Measurements from ENCODE around the gene ENAH.

The ENAH gene

GRCh38 chr1:225449261-225449660 lies 203.7 kb downstream of the ENAH start:
- no peak for DNase-seq (ENCODE audit: low read depth in 1 of 2, low spot score in 1 of 2)
- Histone ChIP-seq H3K4me3 (replicated peaks; ENCODE audit: insufficient read depth, low read length) (no peak overlapping the region), H3K27ac (replicated peaks) (no peak overlapping the region), H3K27me3 (ENCODE audit: insufficient read depth, poor library complexity, severe bottlenecking) (no peaks in the 10 kb centered on the region)
- TF ChIP-seq CTCF (IDR thresholded peaks at IDR 0.05; ENCODE audit: insufficient read depth, low read length): no peak
- no peak for TF ChIP-seq POLR2AphosphoS5 (IDR thresholded peaks at IDR 0.05; ENCODE audit: low read depth)
- no peak for TF ChIP-seq REST (IDR thresholded peaks at IDR 0.05; ENCODE audit: insufficient replicate concordance, low read depth)
- TF ChIP-seq GABPA (IDR thresholded peaks at IDR 0.05; ENCODE audit: low read depth): no peak
- no peak for TF ChIP-seq SPI1 (IDR thresholded peaks at IDR 0.05; ENCODE audit: borderline replicate concordance, low read depth)

GRCh38 chr1:225448146-225448805 lies 204.6 kb downstream of the ENAH start:
- TF ChIP-seq GABPA (IDR thresholded peaks at IDR 0.05; ENCODE audit: low read depth): no peak
- TF ChIP-seq REST (IDR thresholded peaks at IDR 0.05; ENCODE audit: insufficient replicate concordance, low read depth): no peak
- no peak overlapping the region for H3K27ac ChIP-seq (replicated peaks)
- no peak overlapping the region for H3K4me3 ChIP-seq (replicated peaks; ENCODE audit: insufficient read depth, low read length)
- no peak for DNase-seq (ENCODE audit: low read depth in 1 of 2, low spot score in 1 of 2)
- H3K27me3 ChIP-seq (ENCODE audit: insufficient read depth, poor library complexity, severe bottlenecking): no peaks in the 10 kb centered on the region

GRCh38 chr1:225447650-225448089 lies 205.3 kb downstream of the ENAH start:
- no peaks in the 10 kb centered on the region for H3K27me3 ChIP-seq (ENCODE audit: insufficient read depth, poor library complexity, severe bottlenecking)
- TF ChIP-seq GABPA (IDR thresholded peaks at IDR 0.05; ENCODE audit: low read depth) (no peak), SPI1 (IDR thresholded peaks at IDR 0.05; ENCODE audit: borderline replicate concordance, low read depth) (peak; percentile 15; the same call in 1 of the 2 replicates)
- no peak overlapping the region for H3K4me3 ChIP-seq (replicated peaks; ENCODE audit: insufficient read depth, low read length)
- no peak overlapping the region for H3K27ac ChIP-seq (replicated peaks)
- no peak for DNase-seq (ENCODE audit: low read depth in 1 of 2, low spot score in 1 of 2)

- Histone ChIP-seq H3K27ac (replicated peaks) (no peak overlapping the region), H3K27me3 (ENCODE audit: insufficient read depth, poor library complexity, severe bottlenecking) (no peaks in the 10 kb centered on the region), H3K4me3 (replicated peaks; ENCODE audit: insufficient read depth, low read length) (no peak overlapping the region)
- no peak for DNase-seq (ENCODE audit: low read depth in 1 of 2, low spot score in 1 of 2)
- TF ChIP-seq SPI1 (IDR thresholded peaks at IDR 0.05; ENCODE audit: borderline replicate concordance, low read depth) (no peak), POLR2AphosphoS5 (IDR thresholded peaks at IDR 0.05; ENCODE audit: low read depth) (no peak), GABPA (IDR thresholded peaks at IDR 0.05; ENCODE audit: low read depth) (no peak), REST (IDR thresholded peaks at IDR 0.05; ENCODE audit: insufficient replicate concordance, low read depth) (no peak), CTCF (IDR thresholded peaks at IDR 0.05; ENCODE audit: insufficient read depth, low read length) (no peak)
Observed at GRCh38 chr1:225446981-225447615, 205.8 kb downstream of the ENAH start.

All from HL-60 (cell line).